Calu3 (cell line): ENCODE data around the gene MEF2C. TPM values are rescaled to one million over a fixed set of nuclear protein-coding genes. Genes with fewer than 3 reads are reported as not detected.

Source experiments
- BruUV-seq: library from RNA; stranded (reverse); fragments of 400-500 nt; replicated peaks from 2 replicates; lab custom pipeline; 2021; lab: Mats Ljungman, UMichigan
- CTCF ChIA-PET: fragments of 300-600 bp; sonication (Branson Sonifier 250); formaldehyde crosslinking; loops from one replicate; lab custom pipeline; 2022; ENCODE audit warnings: antibody characterized with exemption; lab: Charles Lee
- DNase-seq: peaks from one replicate; pipeline ENCODE4 v3.0.0; 2022
- H3K27ac Mint-ChIP-seq: one replicate; pipeline ENCODE4 v1.8.0; 2022; ENCODE audit warnings: mixed read lengths; ENCODE audit not compliant: unreplicated experiment
- H3K27me3 Mint-ChIP-seq: one replicate; pipeline ENCODE4 v1.8.0; 2022; ENCODE audit warnings: mixed read lengths; ENCODE audit not compliant: unreplicated experiment
- H3K36me3 Mint-ChIP-seq: one replicate; pipeline ENCODE4 v1.8.0; 2022; ENCODE audit warnings: mild to moderate bottlenecking, moderate library complexity, mixed read lengths; ENCODE audit not compliant: insufficient read depth, unreplicated experiment
- H3K4me1 Mint-ChIP-seq: one replicate; pipeline ENCODE4 v1.8.0; 2022; ENCODE audit warnings: mild to moderate bottlenecking, low read depth, mixed read lengths; ENCODE audit not compliant: unreplicated experiment
- H3K4me3 Mint-ChIP-seq: one replicate; pipeline ENCODE4 v1.8.0; 2022; ENCODE audit warnings: mild to moderate bottlenecking, low read depth, moderate library complexity, mixed read lengths; ENCODE audit not compliant: unreplicated experiment
- H3K9me3 Mint-ChIP-seq: one replicate; pipeline ENCODE4 v1.8.0; 2022; ENCODE audit warnings: low read depth, mixed read lengths; ENCODE audit not compliant: unreplicated experiment
- intact Hi-C: fragments of 100-400 bp; cut with micrococcal nuclease; formaldehyde crosslinking; loops from one replicate; pipeline ENCODE4 v1.10.0; 2022; ENCODE audit not compliant: unreplicated experiment
- total RNA-seq: library from RNA; stranded (reverse); gene quantifications from 2 replicates; pipeline ENCODE4 v1.2.3, GENCODE V29; 2022
- TF ChIP-seq, protein P1 (sequence below): fragments of 200-600 bp; IDR thresholded peaks from one replicate; pipeline ENCODE4 v1.8.0; 2022; ENCODE audit warnings: antibody characterized with exemption; ENCODE audit not compliant: unreplicated experiment

Gene MEF2C
- total RNA-seq, 1 experiment from 2014 or later: 6.1 TPM

DNA sequence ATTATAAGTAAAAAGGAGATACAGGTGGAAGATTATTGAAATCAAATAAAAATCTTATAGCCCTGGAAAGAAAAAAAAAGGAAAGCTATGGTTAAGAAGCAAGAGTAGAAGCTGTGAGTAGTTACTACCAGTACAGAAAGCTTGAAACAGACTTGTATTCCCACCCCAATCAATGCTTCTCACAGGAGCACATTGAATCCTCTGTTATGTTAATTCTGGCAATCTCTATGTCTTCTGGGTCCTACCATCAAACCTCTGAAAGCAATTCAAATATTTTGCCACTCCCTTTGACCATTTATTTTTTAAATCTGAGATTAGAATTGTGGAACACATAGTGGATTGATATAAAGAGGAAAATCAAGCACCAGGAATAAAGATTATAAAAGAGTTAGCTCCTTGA is 186.5 kb downstream of the MEF2C start:
- peaks cover 21% of the 10 kb centered on the region for H3K4me1 Mint-ChIP-seq
- TF ChIP-seq, protein P1, sequence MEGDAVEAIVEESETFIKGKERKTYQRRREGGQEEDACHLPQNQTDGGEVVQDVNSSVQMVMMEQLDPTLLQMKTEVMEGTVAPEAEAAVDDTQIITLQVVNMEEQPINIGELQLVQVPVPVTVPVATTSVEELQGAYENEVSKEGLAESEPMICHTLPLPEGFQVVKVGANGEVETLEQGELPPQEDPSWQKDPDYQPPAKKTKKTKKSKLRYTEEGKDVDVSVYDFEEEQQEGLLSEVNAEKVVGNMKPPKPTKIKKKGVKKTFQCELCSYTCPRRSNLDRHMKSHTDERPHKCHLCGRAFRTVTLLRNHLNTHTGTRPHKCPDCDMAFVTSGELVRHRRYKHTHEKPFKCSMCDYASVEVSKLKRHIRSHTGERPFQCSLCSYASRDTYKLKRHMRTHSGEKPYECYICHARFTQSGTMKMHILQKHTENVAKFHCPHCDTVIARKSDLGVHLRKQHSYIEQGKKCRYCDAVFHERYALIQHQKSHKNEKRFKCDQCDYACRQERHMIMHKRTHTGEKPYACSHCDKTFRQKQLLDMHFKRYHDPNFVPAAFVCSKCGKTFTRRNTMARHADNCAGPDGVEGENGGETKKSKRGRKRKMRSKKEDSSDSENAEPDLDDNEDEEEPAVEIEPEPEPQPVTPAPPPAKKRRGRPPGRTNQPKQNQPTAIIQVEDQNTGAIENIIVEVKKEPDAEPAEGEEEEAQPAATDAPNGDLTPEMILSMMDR: no peak
- no peaks in the 10 kb centered on the region for H3K9me3 Mint-ChIP-seq
- H3K27ac Mint-ChIP-seq: no peak overlapping the region
- no TSS peak for BruUV-seq
- CTCF ChIA-PET: no interaction called here
- H3K4me3 Mint-ChIP-seq: no peak overlapping the region
- H3K36me3 Mint-ChIP-seq: peaks cover 15% of the 10 kb centered on the region
- DNase-seq: no peak
- H3K27me3 Mint-ChIP-seq: peaks cover 2% of the 10 kb centered on the region
- intact Hi-C loops: loop anchor here (10.0 kb wide), 2 partner anchors 812 to 1272 kb away; no protein-coding TSS in a partner anchor

DNA sequence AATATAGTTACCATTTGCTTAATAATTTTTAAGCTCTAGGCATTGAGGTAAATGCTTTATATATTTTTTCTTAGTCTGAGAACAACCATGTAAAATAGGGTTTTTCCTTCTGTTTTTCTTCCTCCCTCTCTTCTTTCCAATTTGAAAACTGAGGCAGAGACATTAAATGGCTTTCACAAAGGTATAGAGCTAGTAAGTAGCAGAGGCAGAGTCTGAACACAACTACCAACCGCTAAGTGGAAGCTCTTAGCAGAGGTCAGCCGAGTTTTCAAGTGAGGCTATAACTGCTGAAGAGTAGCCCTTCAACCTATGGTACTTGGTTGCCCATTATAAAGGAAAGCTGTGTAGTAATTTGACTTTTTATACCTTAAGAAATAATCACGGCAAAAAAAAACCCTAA is 187.1 kb downstream of the MEF2C start:
- intact Hi-C loops: loop anchor here (10.0 kb wide), 2 partner anchors 811 to 1271 kb away; no protein-coding TSS in a partner anchor
- CTCF ChIA-PET: interaction anchor here (0.6 kb wide), 1 partner anchor 913 kb away, joined by 4 read pairs; no protein-coding TSS in a partner anchor
- Mint-ChIP-seq H3K36me3 (peaks cover 19% of the 10 kb centered on the region), H3K4me1 (peaks cover 26% of the 10 kb centered on the region), H3K27me3 (peaks cover 7% of the 10 kb centered on the region), H3K9me3 (no peaks in the 10 kb centered on the region), H3K27ac (no peak overlapping the region), H3K4me3 (no peak overlapping the region)
- no peak for DNase-seq
- TF ChIP-seq, protein P1: no peak
- no TSS peak for BruUV-seq

DNA sequence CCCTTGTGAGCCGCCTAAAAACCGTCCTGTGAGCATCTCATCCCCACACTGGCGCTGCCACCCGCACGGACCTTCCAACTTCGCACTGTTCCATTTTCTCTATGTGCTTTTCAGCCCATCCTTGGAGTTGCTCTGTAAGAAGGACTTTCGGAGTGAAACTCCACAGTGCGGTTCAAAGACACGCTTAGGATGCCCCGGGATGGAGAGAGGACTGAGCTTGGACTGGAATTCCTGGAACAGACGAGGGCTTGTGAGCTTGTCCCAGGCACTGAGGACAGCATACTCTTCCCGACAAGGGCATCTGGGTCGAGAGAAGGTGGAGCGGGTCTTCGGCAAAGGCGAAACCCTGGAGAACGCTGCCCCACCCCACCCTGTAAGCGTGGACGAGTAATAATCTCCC is 187.8 kb downstream of the MEF2C start:
- no TSS peak for BruUV-seq
- no peak overlapping the region for H3K27ac Mint-ChIP-seq
- H3K4me1 Mint-ChIP-seq: peaks cover 33% of the 10 kb centered on the region
- no peak for DNase-seq
- CTCF ChIA-PET: no interaction called here
- no peaks in the 10 kb centered on the region for H3K9me3 Mint-ChIP-seq
- intact Hi-C loops: loop anchor here (10.0 kb wide), 2 partner anchors 810 to 1270 kb away; no protein-coding TSS in a partner anchor
- H3K4me3 Mint-ChIP-seq: no peak overlapping the region
- peaks cover 14% of the 10 kb centered on the region for H3K27me3 Mint-ChIP-seq
- TF ChIP-seq, protein P1: no peak
- peaks cover 24% of the 10 kb centered on the region for H3K36me3 Mint-ChIP-seq

DNA sequence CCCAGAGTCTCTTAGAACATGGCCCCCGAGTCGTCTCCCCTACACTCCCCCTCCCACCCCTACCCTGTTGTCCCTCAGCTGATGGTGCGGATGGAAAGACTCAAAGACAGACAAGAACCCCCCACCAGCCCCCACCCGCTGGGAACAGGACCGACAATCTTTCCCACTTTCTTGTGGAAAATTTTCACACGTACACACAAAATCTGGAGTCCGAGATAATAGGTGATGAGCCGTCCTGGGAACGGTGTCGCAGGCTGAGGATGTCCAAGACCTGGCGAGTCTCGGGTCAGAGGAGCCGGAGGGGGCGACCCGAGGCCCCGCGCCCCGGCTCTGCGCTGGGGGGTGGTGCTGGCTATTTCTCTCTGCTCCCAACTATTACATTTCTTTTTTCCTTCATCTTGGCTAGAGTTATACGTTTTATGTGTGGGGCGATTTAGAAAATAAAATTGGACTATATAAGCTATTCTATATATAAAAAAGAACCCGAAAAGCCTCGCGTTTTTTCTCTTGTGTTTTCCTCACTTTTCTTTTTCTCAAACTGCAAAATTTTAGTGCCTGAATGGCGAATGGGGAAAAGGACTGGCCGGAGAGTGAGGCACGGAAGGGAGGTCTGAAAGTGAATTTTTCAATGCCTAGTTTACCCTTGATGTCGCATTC is 188.8 kb downstream of the MEF2C start:
- DNase-seq: no peak
- no peaks in the 10 kb centered on the region for H3K9me3 Mint-ChIP-seq
- peaks cover 24% of the 10 kb centered on the region for H3K27me3 Mint-ChIP-seq
- H3K36me3 Mint-ChIP-seq: peaks cover 24% of the 10 kb centered on the region
- CTCF ChIA-PET: no interaction called here
- H3K4me1 Mint-ChIP-seq: peaks cover 34% of the 10 kb centered on the region
- no peak overlapping the region for H3K27ac Mint-ChIP-seq
- intact Hi-C loops: loop anchor here (10.0 kb wide), 2 partner anchors 809 to 1269 kb away; no protein-coding TSS in a partner anchor
- H3K4me3 Mint-ChIP-seq: no peak overlapping the region
- BruUV-seq: no TSS peak
- TF ChIP-seq, protein P1: no peak
